ENCODE measurements around the gene MS4A8.
"Not testable (repeated sequence)": the region's sequence is repeated elsewhere in the genome, so short reads cannot be mapped to it uniquely, and the experiment has no call there.

The MS4A8 gene

GRCh38 chr11:60699284-60699691, at the start of gene MS4A8:
Gene MS4A8 (plus strand): TSS chr11:60699612. CDS start chr11:60700861, 1,249 bp downstream.
- no peak within 1 kb of the TSS for H3K4me3 ChIP-seq (IDR thresholded peaks at IDR 0.05; ENCODE audit: insufficient read depth, low read depth, low read length)
- H3K4me2 ChIP-seq, result no peak within 1 kb of the TSS
- peaks cover 5% of the 10 kb centered on the region for H3K4me1 ChIP-seq (ENCODE audit: low read depth, poor library complexity, severe bottlenecking)
- no peaks in the 10 kb centered on the region for H3K27me3 ChIP-seq (ENCODE audit: insufficient read depth, low read depth)
- no peak within 1 kb of the TSS for H3K9ac ChIP-seq
- H3K27ac ChIP-seq, result no peak within 1 kb of the TSS
- no peaks in the 10 kb centered on the region for H3K79me2 ChIP-seq (ENCODE audit: insufficient read depth, low read depth)
- no peak for TF ChIP-seq CTCF (conservative IDR thresholded peaks at IDR 0.05; ENCODE audit: low read depth, low read length)
- H3K36me3 ChIP-seq (ENCODE audit: insufficient read depth), result no peaks in the 10 kb centered on the region
- H2AFZ ChIP-seq (ENCODE audit: low read depth), result no peak within 1 kb of the TSS
- H4K20me1 ChIP-seq (ENCODE audit: insufficient read depth), result no peaks in the 10 kb centered on the region

- H3K4me1 ChIP-seq (ENCODE audit: low read depth, poor library complexity, severe bottlenecking), result no peaks in the 10 kb centered on the region
- no peak overlapping the region for H3K4me2 ChIP-seq
- no peaks in the 10 kb centered on the region for H3K27me3 ChIP-seq (ENCODE audit: insufficient read depth, low read depth)
- no peak overlapping the region for H3K27ac ChIP-seq
- H3K4me3 ChIP-seq (IDR thresholded peaks at IDR 0.05; ENCODE audit: insufficient read depth, low read depth, low read length), result no peak overlapping the region
- no peaks in the 10 kb centered on the region for H4K20me1 ChIP-seq (ENCODE audit: insufficient read depth)
- TF ChIP-seq CTCF (conservative IDR thresholded peaks at IDR 0.05; ENCODE audit: low read depth, low read length), result no peak
- no peaks in the 10 kb centered on the region for H3K36me3 ChIP-seq (ENCODE audit: insufficient read depth)
- H2AFZ ChIP-seq (ENCODE audit: low read depth), result no peak overlapping the region
- H3K9ac ChIP-seq, result no peak overlapping the region
- H3K79me2 ChIP-seq (ENCODE audit: insufficient read depth, low read depth), result no peaks in the 10 kb centered on the region
Measured at GRCh38 chr11:60657888-60658287, 41.5 kb upstream of the MS4A8 start.

GRCh38 chr11:60658409-60658808, 41.0 kb upstream of the MS4A8 start:
- Histone ChIP-seq H3K9ac (no peak overlapping the region), H3K79me2 (ENCODE audit: insufficient read depth, low read depth) (no peaks in the 10 kb centered on the region), H3K4me3 (IDR thresholded peaks at IDR 0.05; ENCODE audit: insufficient read depth, low read depth, low read length) (no peak overlapping the region), H3K27ac (no peak overlapping the region), H3K4me1 (ENCODE audit: low read depth, poor library complexity, severe bottlenecking) (no peaks in the 10 kb centered on the region), H3K27me3 (ENCODE audit: insufficient read depth, low read depth) (no peaks in the 10 kb centered on the region), H4K20me1 (ENCODE audit: insufficient read depth) (no peaks in the 10 kb centered on the region), H2AFZ (ENCODE audit: low read depth) (no peak overlapping the region), H3K4me2 (no peak overlapping the region), H3K36me3 (ENCODE audit: insufficient read depth) (no peaks in the 10 kb centered on the region)
- no peak for TF ChIP-seq CTCF (conservative IDR thresholded peaks at IDR 0.05; ENCODE audit: low read depth, low read length)

- no peak overlapping the region for H3K9ac ChIP-seq
Measured at GRCh38 chr11:60672255-60672654, 27.2 kb upstream of the MS4A8 start.

GRCh38 chr11:60678231-60678630, 21.2 kb upstream of the MS4A8 start:
- H3K4me2 ChIP-seq; H2AFZ ChIP-seq (ENCODE audit: low read depth); H3K36me3 ChIP-seq (ENCODE audit: insufficient read depth); H3K79me2 ChIP-seq (ENCODE audit: insufficient read depth, low read depth); H3K4me1 ChIP-seq (ENCODE audit: low read depth, poor library complexity, severe bottlenecking); H3K27ac ChIP-seq; H3K27me3 ChIP-seq (ENCODE audit: insufficient read depth, low read depth); H3K9ac ChIP-seq; H4K20me1 ChIP-seq (ENCODE audit: insufficient read depth); H3K4me3 ChIP-seq (IDR thresholded peaks at IDR 0.05; ENCODE audit: insufficient read depth, low read depth, low read length): not testable (repeated sequence)

More at GRCh38 chr11:60672255-60672654, 27.2 kb upstream of the MS4A8 start:
- Histone ChIP-seq H2AFZ (ENCODE audit: low read depth) (no peak overlapping the region), H3K4me3 (IDR thresholded peaks at IDR 0.05; ENCODE audit: insufficient read depth, low read depth, low read length) (no peak overlapping the region), H3K4me2 (no peak overlapping the region), H3K27me3 (ENCODE audit: insufficient read depth, low read depth) (no peaks in the 10 kb centered on the region), H3K27ac (no peak overlapping the region), H3K79me2 (ENCODE audit: insufficient read depth, low read depth) (no peaks in the 10 kb centered on the region), H3K4me1 (ENCODE audit: low read depth, poor library complexity, severe bottlenecking) (no peaks in the 10 kb centered on the region), H4K20me1 (ENCODE audit: insufficient read depth) (no peaks in the 10 kb centered on the region), H3K36me3 (ENCODE audit: insufficient read depth) (no peaks in the 10 kb centered on the region)
- TF ChIP-seq CTCF (conservative IDR thresholded peaks at IDR 0.05; ENCODE audit: low read depth, low read length), result no peak

All from KMS-11 (cell line).